ENCODE data around the gene GPC1.

DNA sequence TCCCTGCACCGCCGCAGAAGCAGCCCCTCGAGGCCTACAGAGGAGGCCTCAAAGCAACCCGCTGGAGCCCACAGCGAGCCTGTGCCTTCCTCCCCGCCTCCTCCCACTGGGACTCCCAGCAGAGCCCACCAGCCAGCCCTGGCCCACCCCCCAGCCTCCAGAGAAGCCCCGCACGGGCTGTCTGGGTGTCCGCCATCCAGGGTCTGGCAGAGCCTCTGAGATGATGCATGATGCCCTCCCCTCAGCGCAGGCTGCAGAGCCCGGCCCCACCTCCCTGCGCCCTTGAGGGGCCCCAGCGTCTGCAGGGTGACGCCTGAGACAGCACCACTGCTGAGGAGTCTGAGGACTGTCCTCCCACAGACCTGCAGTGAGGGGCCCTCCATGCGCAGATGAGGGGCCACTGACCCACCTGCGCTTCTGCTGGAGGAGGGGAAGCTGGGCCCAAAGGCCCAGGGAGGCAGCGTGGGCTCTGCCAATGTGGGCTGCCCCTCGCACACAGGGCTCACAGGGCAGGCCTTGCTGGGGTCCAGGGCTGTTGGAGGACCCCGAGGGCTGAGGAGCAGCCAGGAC, 31.2 kb downstream of the GPC1 start:
- TF ChIP-seq, protein P1, sequence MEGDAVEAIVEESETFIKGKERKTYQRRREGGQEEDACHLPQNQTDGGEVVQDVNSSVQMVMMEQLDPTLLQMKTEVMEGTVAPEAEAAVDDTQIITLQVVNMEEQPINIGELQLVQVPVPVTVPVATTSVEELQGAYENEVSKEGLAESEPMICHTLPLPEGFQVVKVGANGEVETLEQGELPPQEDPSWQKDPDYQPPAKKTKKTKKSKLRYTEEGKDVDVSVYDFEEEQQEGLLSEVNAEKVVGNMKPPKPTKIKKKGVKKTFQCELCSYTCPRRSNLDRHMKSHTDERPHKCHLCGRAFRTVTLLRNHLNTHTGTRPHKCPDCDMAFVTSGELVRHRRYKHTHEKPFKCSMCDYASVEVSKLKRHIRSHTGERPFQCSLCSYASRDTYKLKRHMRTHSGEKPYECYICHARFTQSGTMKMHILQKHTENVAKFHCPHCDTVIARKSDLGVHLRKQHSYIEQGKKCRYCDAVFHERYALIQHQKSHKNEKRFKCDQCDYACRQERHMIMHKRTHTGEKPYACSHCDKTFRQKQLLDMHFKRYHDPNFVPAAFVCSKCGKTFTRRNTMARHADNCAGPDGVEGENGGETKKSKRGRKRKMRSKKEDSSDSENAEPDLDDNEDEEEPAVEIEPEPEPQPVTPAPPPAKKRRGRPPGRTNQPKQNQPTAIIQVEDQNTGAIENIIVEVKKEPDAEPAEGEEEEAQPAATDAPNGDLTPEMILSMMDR (IDR thresholded peaks at IDR 0.05; ENCODE audit: poor library complexity): no peak
- TF ChIP-seq EZH2 (IDR thresholded peaks at IDR 0.05; ENCODE audit: borderline replicate concordance): no peak
- TF ChIP-seq EZH2phosphoT487 (IDR thresholded peaks at IDR 0.05; ENCODE audit: low read depth, severe bottlenecking, unreplicated experiment): no peak
